GM20431 (cell line): Measurements from ENCODE around the gene ZNF511.
"Not testable (repeated sequence)": the region's sequence is repeated elsewhere in the genome, so short reads cannot be mapped to it uniquely, and the experiment has no call there.

Experiments used
- in situ Hi-C: fragments of 300-500 bp; cut with MseI, MboI; formaldehyde crosslinking; loops from one replicate; pipeline ENCODE4 v1.15.0; 2020; ENCODE audit warnings: low sequenced_read_pairs; ENCODE audit not compliant: unreplicated experiment

The ZNF511 gene

GRCh38 chr10:133311570-133311969 is 2.9 kb downstream of the ZNF511 start:
- in situ Hi-C loops, result no loop called here

GRCh38 chr10:133312016-133312768 is 3.5 kb downstream of the ZNF511 start:
- in situ Hi-C loops, result no loop called here

GRCh38 chr10:133312769-133313145 is 4.0 kb downstream of the ZNF511 start:
- in situ Hi-C loops, result no loop called here

GRCh38 chr10:133313192-133313591 is 4.5 kb downstream of the ZNF511 start:
- in situ Hi-C loops, result no loop called here

GRCh38 chr10:133314911-133315310 is 6.2 kb downstream of the ZNF511 start:
- in situ Hi-C loops, result no loop called here

GRCh38 chr10:133315847-133316246 is 7.1 kb downstream of the ZNF511 start:
- in situ Hi-C loops, result no loop called here

- in situ Hi-C loops, result no loop called here
Measured at GRCh38 chr10:133316266-133316665, 7.6 kb downstream of the ZNF511 start.

GRCh38 chr10:133316732-133317131 is 8.0 kb downstream of the ZNF511 start:
- in situ Hi-C loops, result no loop called here

- in situ Hi-C loops, result no loop called here
Measured at GRCh38 chr10:133318494-133319127, 9.9 kb downstream of the ZNF511 start.

- in situ Hi-C loops, result not testable (repeated sequence)
Measured at GRCh38 chr10:133320852-133321422, 12.2 kb downstream of the ZNF511 start.

GRCh38 chr10:133322064-133322709 is 13.5 kb downstream of the ZNF511 start:
- in situ Hi-C loops, result not testable (repeated sequence)

GRCh38 chr10:133324198-133324792 is 15.6 kb downstream of the ZNF511 start:
- in situ Hi-C loops, result no loop called here

GRCh38 chr10:133324857-133325260 is 16.1 kb downstream of the ZNF511 start:
- in situ Hi-C loops, result no loop called here

- in situ Hi-C loops, result no loop called here
Measured at GRCh38 chr10:133325440-133326222, 16.9 kb downstream of the ZNF511 start.

GRCh38 chr10:133326223-133326551 is 17.5 kb downstream of the ZNF511 start:
- in situ Hi-C loops, result no loop called here

GRCh38 chr10:133326745-133327650 is 18.3 kb downstream of the ZNF511 start:
- in situ Hi-C loops, result no loop called here

GRCh38 chr10:133327651-133328357 is 19.1 kb downstream of the ZNF511 start:
- in situ Hi-C loops, result no loop called here
